HEK293 (cell line): Measurements from ENCODE around the gene TCERG1L.

Source experiments
- CTCF ChIA-PET: fragments of 350-600 bp; formaldehyde crosslinking; extraction: SDS; loops from one replicate; lab custom pipeline; 2021; ENCODE audit warnings: antibody characterized with exemption; lab: Yijun Ruan, JAX
- POLR2A ChIA-PET: fragments of 300-600 bp; formaldehyde crosslinking; extraction: SDS; loops from one replicate; lab custom pipeline; 2020; ENCODE audit warnings: antibody characterized with exemption, inconsistent platforms; lab: Yijun Ruan, JAX
- H3K27ac ChIP-seq: fragments of 200-500 bp; sonication (Bioruptor generic); 2 replicates; pipeline ENCODE4 v1.5.1; 2014; ENCODE audit warnings: low read depth, low read length, control low read depth, inconsistent platforms; ENCODE audit errors: extremely low read depth
- H3K36me3 ChIP-seq, 2 experiments: fragments of 200-500 bp in 1 of 2; sonication (Bioruptor generic) in 1 of 2; 1 replicate in 1 of 2; 2 replicates in 1 of 2; pipeline ENCODE4 v1.5.1; 2014 to 2017; ENCODE audit warnings: inconsistent platforms in 2 of 2, low read length in 2 of 2; ENCODE audit not compliant: control insufficient read depth in 2 of 2, insufficient read depth in 1 of 2
- H3K4me1 ChIP-seq: fragments of 200-500 bp; sonication (Bioruptor generic); 2 replicates; pipeline ENCODE4 v1.5.1; 2014; ENCODE audit warnings: mild to moderate bottlenecking, low read length, inconsistent platforms; ENCODE audit not compliant: control insufficient read depth, insufficient read depth
- H3K4me3 ChIP-seq: 2 replicates; pipeline ENCODE4 v1.5.1; 2011; ENCODE audit warnings: low read depth, mild to moderate bottlenecking, control low read depth, low read length, moderate library complexity
- H3K9me3 ChIP-seq: fragments of 200-500 bp; sonication (Bioruptor generic); 2 replicates; pipeline ENCODE4 v1.5.1; 2014; ENCODE audit warnings: low read depth, low read length, inconsistent platforms; ENCODE audit not compliant: control insufficient read depth, insufficient read depth
- HOXD13 ChIP-seq: sonication (generic); formaldehyde crosslinking; IDR thresholded peaks from 2 replicates; pipeline ENCODE4 v1.8.0; 2022; ENCODE audit warnings: missing genetic modification reagents, borderline replicate concordance
- MEIS1 ChIP-seq: sonication (generic); formaldehyde crosslinking; IDR thresholded peaks from 2 replicates; pipeline ENCODE4 v1.8.1; 2022; ENCODE audit warnings: missing genetic modification reagents, mild to moderate bottlenecking, borderline replicate concordance
- ZBTB48 ChIP-seq: fragments of 450-650 bp; formaldehyde crosslinking; IDR thresholded peaks from 2 replicates; pipeline ENCODE4 v1.5.1; 2016; ENCODE audit warnings: missing biosample characterization, missing genetic modification characterization
- ZNF121 ChIP-seq: fragments of 450-650 bp; formaldehyde crosslinking; IDR thresholded peaks from 2 replicates; pipeline ENCODE4 v1.5.1; 2016; ENCODE audit warnings: missing biosample characterization, missing genetic modification characterization
- ZNF133 ChIP-seq: fragments of 450-650 bp; formaldehyde crosslinking; IDR thresholded peaks from 2 replicates; pipeline ENCODE4 v1.5.1; 2016; ENCODE audit warnings: missing biosample characterization, missing genetic modification characterization
- ZNF155 ChIP-seq: fragments of 450-650 bp; formaldehyde crosslinking; IDR thresholded peaks from 2 replicates; pipeline ENCODE4 v1.5.1; 2016; ENCODE audit warnings: missing biosample characterization, missing genetic modification characterization
- ZNF169 ChIP-seq: fragments of 450-650 bp; formaldehyde crosslinking; IDR thresholded peaks from 2 replicates; pipeline ENCODE4 v1.5.1; 2016; ENCODE audit warnings: missing biosample characterization, missing genetic modification characterization
- ZNF19 ChIP-seq: fragments of 450-650 bp; formaldehyde crosslinking; IDR thresholded peaks from 2 replicates; pipeline ENCODE4; 2016; ENCODE audit warnings: missing biosample characterization, missing genetic modification characterization, low read depth
- ZNF202 ChIP-seq: fragments of 450-650 bp; formaldehyde crosslinking; IDR thresholded peaks from 2 replicates; pipeline ENCODE4 v1.5.1; 2016; ENCODE audit warnings: missing biosample characterization, missing genetic modification characterization, borderline replicate concordance
- ZNF292 ChIP-seq: fragments of 450-650 bp; formaldehyde crosslinking; IDR thresholded peaks from 2 replicates; pipeline ENCODE4 v1.5.1; 2016; ENCODE audit warnings: low read depth, missing biosample characterization, missing genetic modification characterization, borderline replicate concordance
- ZNF302 ChIP-seq: fragments of 450-650 bp; formaldehyde crosslinking; IDR thresholded peaks from 2 replicates; pipeline ENCODE4 v1.5.1; 2016; ENCODE audit warnings: missing biosample characterization, missing genetic modification characterization, low read depth
- ZNF426 ChIP-seq: fragments of 450-650 bp; formaldehyde crosslinking; IDR thresholded peaks from 2 replicates; pipeline ENCODE4 v1.5.1; 2017; ENCODE audit warnings: missing biosample characterization, missing genetic modification characterization, mild to moderate bottlenecking, inconsistent platforms, moderate library complexity
- ZNF510 ChIP-seq: fragments of 450-650 bp; formaldehyde crosslinking; IDR thresholded peaks from 2 replicates; pipeline ENCODE4 v1.5.1; 2018; ENCODE audit warnings: mild to moderate bottlenecking, missing genetic modification characterization, missing biosample characterization; ENCODE audit not compliant: insufficient replicate concordance
- ZNF544 ChIP-seq: fragments of 450-650 bp; formaldehyde crosslinking; IDR thresholded peaks from 2 replicates; pipeline ENCODE4 v1.5.0; 2017; ENCODE audit warnings: missing biosample characterization, missing genetic modification characterization
- ZNF555 ChIP-seq: fragments of 450-650 bp; formaldehyde crosslinking; conservative IDR thresholded peaks from 2 replicates; pipeline ENCODE4 v1.5.1; 2017; ENCODE audit warnings: missing biosample characterization, mild to moderate bottlenecking, missing genetic modification characterization, inconsistent platforms
- ZNF596 ChIP-seq: fragments of 450-650 bp; IDR thresholded peaks from 2 replicates; pipeline ENCODE4 v1.5.0; 2018; ENCODE audit warnings: missing biosample characterization, mild to moderate bottlenecking, missing genetic modification characterization, moderate library complexity
- ZNF830 ChIP-seq: fragments of 450-650 bp; IDR thresholded peaks from 2 replicates; pipeline ENCODE4 v1.5.0; 2018; ENCODE audit warnings: missing biosample characterization, missing genetic modification characterization, low read depth, mild to moderate bottlenecking, moderate library complexity
- TF ChIP-seq, protein P1 (sequence below): fragments of 450-650 bp; formaldehyde crosslinking; IDR thresholded peaks from 2 replicates; pipeline ENCODE4 v1.5.1; 2016; ENCODE audit warnings: missing biosample characterization, missing genetic modification characterization
- TF ChIP-seq, protein P2 (sequence below): fragments of 450-650 bp; IDR thresholded peaks from 2 replicates; pipeline ENCODE4 v1.5.1; 2018; ENCODE audit warnings: missing biosample characterization, missing genetic modification characterization
- TF ChIP-seq, protein P3 (sequence below): fragments of 450-650 bp; formaldehyde crosslinking; IDR thresholded peaks from 2 replicates; pipeline ENCODE4 v1.5.1; 2016; ENCODE audit warnings: missing biosample characterization, missing genetic modification characterization
- TF ChIP-seq, protein P4 (sequence below): fragments of 450-650 bp; formaldehyde crosslinking; IDR thresholded peaks from 2 replicates; pipeline ENCODE4 v1.5.1; 2016; ENCODE audit warnings: missing biosample characterization, missing genetic modification characterization
- TF ChIP-seq, protein P5 (sequence below): fragments of 450-650 bp; formaldehyde crosslinking; IDR thresholded peaks from 2 replicates; pipeline ENCODE4 v1.5.1; 2016; ENCODE audit warnings: missing biosample characterization, missing genetic modification characterization

TCERG1L gene

DNA sequence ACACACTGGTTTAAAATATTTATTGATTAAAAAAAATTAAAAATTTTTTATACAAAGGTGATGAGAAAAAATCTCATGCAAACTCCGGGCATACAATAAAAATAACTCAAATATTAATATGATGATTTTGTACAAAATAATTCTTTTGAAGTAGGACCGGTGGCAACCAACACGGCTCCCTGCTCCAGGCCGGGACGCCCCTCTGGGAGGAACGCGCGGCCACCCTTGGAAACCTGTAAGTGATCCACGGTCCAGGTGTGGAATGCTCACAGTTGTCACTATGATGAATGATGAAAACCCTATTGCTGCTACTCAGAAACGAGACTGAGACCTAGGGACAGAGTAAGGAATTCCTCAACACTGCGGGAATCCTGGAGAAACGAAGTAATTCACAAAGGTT is 219.1 kb downstream of the TCERG1L start (continued):
- no peak for TF ChIP-seq ZNF426 (tag by site-specific recombination)
- TF ChIP-seq ZNF121: no peak
- TF ChIP-seq ZNF596 (tag by site-specific recombination): no peak
- TF ChIP-seq, protein P1, sequence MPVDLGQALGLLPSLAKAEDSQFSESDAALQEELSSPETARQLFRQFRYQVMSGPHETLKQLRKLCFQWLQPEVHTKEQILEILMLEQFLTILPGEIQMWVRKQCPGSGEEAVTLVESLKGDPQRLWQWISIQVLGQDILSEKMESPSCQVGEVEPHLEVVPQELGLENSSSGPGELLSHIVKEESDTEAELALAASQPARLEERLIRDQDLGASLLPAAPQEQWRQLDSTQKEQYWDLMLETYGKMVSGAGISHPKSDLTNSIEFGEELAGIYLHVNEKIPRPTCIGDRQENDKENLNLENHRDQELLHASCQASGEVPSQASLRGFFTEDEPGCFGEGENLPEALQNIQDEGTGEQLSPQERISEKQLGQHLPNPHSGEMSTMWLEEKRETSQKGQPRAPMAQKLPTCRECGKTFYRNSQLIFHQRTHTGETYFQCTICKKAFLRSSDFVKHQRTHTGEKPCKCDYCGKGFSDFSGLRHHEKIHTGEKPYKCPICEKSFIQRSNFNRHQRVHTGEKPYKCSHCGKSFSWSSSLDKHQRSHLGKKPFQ (tag by site-specific recombination): no peak

DNA sequence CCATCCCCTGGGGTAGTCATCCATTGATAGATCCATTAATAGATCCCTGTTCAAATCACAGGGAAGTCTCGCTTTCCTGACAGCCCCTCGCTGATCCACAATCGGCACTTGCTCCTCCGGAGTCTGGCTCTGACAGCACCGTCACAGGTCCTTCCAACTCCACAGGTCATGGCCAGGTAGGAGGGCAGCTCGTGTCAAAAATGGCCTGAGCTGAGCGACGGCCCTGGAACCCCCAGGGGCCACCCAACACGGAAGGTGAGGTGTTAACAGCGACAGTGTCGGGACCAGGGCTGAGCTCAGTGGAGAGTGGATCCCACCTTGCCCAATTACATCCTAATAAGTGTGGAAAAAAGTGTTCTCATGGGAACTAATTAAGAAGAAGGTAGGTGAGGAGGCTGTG is 219.8 kb downstream of the TCERG1L start:
- H3K4me3 ChIP-seq: no peak overlapping the region
- H3K9me3 ChIP-seq: no peaks in the 10 kb centered on the region
- H3K4me1 ChIP-seq: no peaks in the 10 kb centered on the region
- ChIA-PET POLR2A (no interaction called here), CTCF (no interaction called here)
- H3K27ac ChIP-seq: no peak overlapping the region
- TF ChIP-seq ZNF133: no peak
- no peak for TF ChIP-seq ZNF302
- no peak for TF ChIP-seq ZNF155 (tag by site-specific recombination)
- TF ChIP-seq, protein P2, sequence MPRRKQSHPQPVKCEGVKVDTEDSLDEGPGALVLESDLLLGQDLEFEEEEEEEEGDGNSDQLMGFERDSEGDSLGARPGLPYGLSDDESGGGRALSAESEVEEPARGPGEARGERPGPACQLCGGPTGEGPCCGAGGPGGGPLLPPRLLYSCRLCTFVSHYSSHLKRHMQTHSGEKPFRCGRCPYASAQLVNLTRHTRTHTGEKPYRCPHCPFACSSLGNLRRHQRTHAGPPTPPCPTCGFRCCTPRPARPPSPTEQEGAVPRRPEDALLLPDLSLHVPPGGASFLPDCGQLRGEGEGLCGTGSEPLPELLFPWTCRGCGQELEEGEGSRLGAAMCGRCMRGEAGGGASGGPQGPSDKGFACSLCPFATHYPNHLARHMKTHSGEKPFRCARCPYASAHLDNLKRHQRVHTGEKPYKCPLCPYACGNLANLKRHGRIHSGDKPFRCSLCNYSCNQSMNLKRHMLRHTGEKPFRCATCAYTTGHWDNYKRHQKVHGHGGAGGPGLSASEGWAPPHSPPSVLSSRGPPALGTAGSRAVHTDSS (tag by site-specific recombination): no peak
- TF ChIP-seq ZNF292 (tag by site-specific recombination): no peak
- TF ChIP-seq, protein P3, sequence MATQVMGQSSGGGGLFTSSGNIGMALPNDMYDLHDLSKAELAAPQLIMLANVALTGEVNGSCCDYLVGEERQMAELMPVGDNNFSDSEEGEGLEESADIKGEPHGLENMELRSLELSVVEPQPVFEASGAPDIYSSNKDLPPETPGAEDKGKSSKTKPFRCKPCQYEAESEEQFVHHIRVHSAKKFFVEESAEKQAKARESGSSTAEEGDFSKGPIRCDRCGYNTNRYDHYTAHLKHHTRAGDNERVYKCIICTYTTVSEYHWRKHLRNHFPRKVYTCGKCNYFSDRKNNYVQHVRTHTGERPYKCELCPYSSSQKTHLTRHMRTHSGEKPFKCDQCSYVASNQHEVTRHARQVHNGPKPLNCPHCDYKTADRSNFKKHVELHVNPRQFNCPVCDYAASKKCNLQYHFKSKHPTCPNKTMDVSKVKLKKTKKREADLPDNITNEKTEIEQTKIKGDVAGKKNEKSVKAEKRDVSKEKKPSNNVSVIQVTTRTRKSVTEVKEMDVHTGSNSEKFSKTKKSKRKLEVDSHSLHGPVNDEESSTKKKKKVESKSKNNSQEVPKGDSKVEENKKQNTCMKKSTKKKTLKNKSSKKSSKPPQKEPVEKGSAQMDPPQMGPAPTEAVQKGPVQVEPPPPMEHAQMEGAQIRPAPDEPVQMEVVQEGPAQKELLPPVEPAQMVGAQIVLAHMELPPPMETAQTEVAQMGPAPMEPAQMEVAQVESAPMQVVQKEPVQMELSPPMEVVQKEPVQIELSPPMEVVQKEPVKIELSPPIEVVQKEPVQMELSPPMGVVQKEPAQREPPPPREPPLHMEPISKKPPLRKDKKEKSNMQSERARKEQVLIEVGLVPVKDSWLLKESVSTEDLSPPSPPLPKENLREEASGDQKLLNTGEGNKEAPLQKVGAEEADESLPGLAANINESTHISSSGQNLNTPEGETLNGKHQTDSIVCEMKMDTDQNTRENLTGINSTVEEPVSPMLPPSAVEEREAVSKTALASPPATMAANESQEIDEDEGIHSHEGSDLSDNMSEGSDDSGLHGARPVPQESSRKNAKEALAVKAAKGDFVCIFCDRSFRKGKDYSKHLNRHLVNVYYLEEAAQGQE (tag by site-specific recombination): no peak
- TF ChIP-seq MEIS1 (CRISPR knock-in tag): no peak
- TF ChIP-seq ZNF19 (tag by site-specific recombination): no peak
- TF ChIP-seq, protein P4, sequence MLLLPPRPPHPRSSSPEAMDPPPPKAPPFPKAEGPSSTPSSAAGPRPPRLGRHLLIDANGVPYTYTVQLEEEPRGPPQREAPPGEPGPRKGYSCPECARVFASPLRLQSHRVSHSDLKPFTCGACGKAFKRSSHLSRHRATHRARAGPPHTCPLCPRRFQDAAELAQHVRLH: no peak
- TF ChIP-seq, protein P5, sequence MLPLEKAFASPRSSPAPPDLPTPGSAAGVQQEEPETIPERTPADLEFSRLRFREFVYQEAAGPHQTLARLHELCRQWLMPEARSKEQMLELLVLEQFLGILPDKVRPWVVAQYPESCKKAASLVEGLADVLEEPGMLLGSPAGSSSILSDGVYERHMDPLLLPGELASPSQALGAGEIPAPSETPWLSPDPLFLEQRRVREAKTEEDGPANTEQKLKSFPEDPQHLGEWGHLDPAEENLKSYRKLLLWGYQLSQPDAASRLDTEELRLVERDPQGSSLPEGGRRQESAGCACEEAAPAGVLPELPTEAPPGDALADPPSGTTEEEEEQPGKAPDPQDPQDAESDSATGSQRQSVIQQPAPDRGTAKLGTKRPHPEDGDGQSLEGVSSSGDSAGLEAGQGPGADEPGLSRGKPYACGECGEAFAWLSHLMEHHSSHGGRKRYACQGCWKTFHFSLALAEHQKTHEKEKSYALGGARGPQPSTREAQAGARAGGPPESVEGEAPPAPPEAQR (tag by site-specific recombination): no peak
- no peak for TF ChIP-seq ZNF830 (tag by site-specific recombination)
- TF ChIP-seq ZNF202 (tag by site-specific recombination): no peak
- TF ChIP-seq ZNF555: no peak
- TF ChIP-seq ZNF510: no peak
- TF ChIP-seq ZNF544 (tag by site-specific recombination): no peak
- no peak for TF ChIP-seq HOXD13
- TF ChIP-seq ZBTB48 (tag by site-specific recombination): no peak
- no peak for TF ChIP-seq ZNF169 (tag by site-specific recombination)
- H3K36me3 ChIP-seq: no peaks in the 10 kb centered on the region
